Cerebellar nuclear complex (tissue), 1 donor: Measurements from ENCODE around the gene DCUN1D5.

Source experiments
- DNase-seq, 2 experiments: peaks; one replicate each; lab custom pipeline; 2025; lab: John Stamatoyannopoulos, UW

The DCUN1D5 gene

DNA sequence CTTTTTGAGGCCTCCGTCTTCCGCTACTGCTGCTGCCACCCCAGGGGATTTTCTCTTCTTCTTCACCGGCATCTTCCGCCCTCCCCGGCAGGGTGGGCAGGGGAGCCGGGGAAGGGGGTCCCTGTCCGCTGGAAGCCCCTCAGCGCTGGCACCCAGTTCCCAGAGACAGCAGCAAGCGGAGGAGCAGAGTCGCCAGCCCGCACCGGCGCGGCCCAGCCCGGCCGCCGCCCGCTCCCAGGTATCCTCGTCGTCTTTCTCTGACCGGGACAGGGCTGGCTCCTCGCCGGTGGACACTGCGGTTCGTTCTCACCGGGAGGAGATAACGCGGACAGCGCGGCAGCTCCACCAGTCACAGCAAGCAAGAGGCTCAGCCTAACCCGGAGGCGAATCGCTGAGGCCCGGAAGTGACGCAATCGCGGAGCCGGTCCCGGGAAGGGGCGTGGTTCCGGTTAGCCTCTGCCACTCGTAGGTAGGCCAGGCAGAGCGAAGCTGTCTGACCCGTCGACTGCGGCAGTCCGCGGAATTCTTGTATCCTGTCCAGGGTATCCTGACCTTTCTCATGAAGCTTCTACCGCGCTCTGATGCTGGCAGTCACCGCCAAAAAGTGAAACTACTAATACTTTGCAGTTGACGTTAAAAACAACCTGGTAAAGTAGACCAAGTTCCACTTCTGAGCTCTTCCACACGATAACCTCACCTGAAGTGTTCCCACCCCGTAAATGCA lies at the start of gene DCUN1D5:
Gene DCUN1D5 (minus strand): TSS at position 360 of the 724 bp plus-strand sequence. CDS start 288 bp downstream, at position 72.
- DNase-seq = peak; percentile 69 to 94

DNA sequence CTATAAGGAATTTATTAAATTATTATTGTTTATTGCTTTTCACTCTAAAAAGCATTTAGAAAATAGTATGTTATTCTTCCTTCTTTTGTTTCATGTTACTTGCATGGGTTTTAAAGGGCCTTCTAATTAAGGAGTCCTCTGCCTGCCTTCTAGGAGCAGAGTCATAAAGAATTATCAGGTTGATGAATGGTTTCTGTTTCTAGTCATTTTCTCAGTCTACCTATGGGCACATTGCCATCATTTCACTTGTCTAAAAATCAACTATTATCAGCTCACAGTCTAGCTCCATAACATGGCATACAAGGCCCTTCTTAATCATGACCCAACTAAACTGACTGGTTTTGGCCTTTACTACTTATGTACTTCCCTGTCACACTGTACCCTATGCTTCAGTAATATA lies 33.5 kb upstream of the DCUN1D5 start:
- no peak for DNase-seq

- DNase-seq = no peak
These were observed 22.9 kb upstream of the DCUN1D5 start for GRCh38 chr11:103114836-103115235.

DNA sequence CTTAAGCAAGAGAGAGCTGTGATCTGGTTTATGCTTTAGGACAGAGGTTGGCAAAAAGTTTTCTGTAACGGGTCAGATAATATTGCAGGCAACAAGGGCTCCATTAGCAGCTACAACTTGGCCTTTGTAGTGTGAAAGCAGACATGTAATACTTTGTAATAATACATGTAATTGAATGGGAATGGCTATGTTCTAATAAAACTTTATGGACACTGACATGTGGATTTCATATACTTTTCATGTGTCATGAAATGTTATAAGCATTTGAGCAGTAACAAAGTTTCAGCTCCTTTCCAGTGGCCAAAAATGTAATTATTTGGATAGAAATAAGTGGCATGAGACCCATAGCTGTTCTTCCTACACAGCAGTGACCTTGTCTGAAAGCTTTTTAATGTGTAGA lies 20.4 kb upstream of the DCUN1D5 start:
- DNase-seq = no peak

DNA sequence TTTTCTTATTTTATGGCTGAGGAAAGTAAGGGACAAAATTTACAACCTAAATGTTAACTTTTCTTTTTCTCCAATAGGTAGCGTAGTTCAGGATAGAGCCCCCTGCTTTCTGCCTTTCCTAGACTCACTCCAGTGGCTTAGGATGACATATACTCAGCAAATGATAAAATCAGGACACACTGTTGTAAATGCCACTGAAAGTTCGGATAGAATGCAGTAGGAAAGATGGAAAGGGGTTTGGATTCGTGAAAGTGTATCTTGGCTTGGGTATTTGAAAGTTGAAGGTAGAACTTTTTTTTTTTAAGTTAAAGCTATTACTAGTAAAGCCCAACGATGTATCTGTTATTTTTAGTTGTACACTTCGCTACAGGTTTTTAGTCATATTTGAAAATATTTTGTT lies 19.4 kb upstream of the DCUN1D5 start:
- DNase-seq = no peak

DNA sequence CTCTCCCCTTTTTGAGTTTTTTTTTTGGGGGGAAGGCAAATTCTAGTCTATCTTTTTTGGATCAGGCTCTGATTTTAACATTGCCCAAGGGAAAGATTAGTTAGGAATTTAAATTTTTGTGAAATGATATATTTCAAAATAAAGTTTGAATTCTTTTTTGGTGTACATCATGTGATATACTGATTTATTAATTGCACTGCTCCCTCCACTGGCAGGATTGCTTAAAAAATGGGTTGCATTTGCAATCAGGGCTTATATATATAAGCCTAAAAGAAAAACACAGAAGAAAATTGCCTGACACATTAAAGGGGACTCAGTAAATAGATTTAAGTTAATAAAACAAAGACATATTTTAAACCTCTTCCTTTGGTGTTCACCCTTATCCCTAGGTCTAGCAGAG lies 18.4 kb upstream of the DCUN1D5 start:
- peak in 1 of 2 experiments; percentile 1 for DNase-seq

DNA sequence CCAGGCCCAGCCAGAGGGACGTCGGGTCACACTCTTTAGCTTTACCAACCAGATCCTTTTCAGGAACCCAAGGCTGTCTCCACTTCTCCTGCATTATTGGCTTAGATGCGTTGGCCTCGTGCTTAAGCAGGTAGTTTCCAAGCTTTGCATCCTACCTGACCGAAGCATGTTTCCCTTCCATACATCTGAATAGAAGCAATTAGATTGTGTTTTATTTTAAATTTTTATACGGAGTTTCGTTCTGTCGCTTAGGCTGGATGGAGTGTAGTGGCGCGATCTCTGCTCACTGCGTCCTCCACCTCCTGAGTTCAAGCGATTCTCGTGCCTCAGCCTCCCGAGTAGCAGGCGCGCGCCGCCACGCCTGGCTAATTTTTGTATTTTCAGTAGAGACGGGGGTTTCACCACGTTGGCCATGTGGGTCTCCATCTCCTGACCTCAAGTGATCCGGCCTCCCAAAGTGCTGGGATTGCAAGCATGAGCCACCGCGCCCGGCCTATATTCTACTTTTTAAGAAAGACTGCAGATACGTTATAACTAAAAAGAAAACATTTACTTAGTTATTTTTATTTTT lies 17.9 kb upstream of the DCUN1D5 start:
- DNase-seq = no peak

DNA sequence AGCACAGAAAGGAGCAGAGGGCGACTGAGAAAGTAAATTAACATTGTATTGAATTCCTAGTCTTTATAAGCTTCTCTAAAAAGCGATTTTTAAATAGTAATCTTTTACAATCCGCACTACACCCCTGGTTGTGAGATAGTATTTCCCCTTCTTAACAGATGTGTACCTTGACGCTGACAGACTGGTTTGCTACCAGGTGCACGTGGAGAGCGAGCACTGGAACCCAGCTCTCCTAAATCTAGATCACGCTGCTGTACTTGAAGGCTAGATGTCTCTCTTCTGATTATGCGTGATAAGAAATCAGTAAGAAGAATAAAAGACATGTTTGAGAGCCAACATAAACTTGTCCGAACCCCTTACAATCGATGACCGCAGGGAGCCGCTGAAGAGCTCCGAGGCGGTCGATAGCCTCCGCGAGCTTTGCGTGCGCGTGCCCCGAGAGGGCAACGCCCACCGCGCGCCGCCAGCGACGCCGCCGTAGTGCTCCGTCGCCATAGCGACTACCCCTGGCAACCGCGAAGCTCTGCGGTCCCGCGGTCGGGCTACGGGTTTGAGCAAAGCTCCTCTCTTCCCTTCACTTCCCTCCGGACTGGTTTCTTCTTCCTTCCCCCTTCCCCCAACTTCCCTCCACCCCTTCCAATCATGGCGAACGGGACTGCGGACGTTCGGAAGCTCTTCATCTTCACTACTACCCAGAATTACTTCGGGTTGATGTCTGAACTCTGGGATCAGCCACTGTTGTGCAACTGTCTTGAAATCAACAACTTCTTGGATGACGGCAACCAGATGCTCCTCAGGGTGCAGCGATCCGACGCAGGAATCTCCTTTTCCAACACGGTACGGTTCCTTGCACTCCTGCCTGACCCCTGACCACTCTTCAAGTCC lies 17.2 kb upstream of the DCUN1D5 start, which contains the start of gene DYNC2H1:
Gene DYNC2H1 (plus strand): TSS at position 494 of the 885 bp plus-strand sequence. CDS start 149 bp downstream, at position 643.
- peak in 1 of 2 experiments; percentile 24 for DNase-seq

- no peak for DNase-seq
These were observed 5.3 kb upstream of the DCUN1D5 start for GRCh38 chr11:103097279-103097678.

DNA sequence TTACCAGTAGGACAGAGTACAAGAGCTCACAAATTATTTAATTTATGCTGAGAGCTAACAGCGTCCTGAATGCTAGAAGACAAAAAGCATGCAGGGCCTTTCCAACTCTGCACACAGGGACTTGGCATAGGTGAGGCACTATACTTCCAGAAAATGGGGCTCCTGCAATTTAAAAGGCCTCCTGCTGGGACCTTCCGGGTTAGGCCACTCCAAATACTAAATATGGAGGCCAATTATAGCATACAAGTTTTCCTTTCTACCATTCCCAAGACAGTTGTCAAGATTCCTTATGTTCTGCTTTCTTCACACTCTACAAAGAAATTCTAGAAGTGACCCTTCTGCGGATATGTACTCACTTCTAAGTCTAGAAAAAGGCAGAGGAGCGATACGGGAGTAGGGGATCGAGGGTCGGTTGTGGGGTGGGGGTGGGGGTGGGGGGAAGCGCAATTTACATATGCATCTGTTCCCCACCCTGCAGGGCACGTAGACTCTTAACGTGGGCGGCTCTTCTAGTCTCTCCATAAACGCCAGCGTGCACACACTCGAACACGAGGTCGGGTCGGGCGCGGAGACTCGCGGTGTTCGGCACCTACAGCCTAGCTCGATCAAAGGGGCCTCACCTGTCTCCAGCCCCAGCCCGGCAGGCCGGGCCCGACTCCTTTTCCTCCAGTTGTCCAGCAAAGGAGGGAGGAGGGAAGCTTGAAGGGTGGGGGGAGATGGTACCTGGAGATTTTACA lies 728 bp downstream of the DCUN1D5 start:
- DNase-seq = no peak

DNA sequence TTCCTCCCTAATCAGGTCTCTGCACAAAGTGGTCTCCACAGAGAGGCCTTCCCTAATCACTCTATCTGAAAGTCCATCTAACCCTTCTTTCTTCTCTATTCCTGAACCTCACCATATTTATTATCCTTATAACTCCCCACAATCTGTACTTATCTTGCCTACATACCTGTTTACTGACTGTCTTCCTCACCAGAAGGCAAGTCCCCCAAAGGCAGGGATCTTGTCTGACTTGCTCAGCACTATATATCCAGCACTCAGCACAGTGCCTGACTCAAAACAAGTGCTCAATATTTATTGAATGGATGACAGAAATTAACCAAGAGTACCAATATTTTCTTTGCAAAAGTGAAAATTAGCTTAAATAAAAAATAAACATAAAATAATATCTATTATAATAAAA lies 5.5 kb downstream of the DCUN1D5 start:
- DNase-seq = no peak

DNA sequence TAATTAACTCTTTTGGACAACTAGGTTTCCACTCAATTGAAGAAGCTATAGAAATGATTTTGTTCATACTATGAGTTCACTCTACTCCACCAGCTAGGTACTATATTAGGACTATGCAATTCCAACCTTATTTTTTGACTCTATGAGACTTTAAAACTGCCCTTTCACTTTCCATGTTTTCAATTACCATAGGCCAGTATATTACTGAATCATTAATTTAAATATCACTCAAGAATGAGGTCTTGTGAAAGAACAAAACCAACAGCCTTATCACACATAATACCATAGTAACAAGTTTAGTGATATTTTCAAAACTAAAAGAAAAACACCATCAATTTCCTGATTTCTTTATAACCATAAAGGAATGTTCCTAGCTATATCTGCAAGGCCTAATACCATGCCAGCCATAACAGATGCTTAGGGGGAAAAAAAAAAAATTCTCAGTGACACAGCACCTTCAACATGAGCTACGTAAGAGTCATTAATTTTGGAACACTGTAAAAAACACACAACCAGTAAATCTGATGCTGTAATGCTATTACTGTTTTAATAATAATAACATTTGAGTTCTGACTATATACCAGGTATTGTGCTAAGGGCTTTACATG lies 6.1 kb downstream of the DCUN1D5 start:
- no peak for DNase-seq

DNA sequence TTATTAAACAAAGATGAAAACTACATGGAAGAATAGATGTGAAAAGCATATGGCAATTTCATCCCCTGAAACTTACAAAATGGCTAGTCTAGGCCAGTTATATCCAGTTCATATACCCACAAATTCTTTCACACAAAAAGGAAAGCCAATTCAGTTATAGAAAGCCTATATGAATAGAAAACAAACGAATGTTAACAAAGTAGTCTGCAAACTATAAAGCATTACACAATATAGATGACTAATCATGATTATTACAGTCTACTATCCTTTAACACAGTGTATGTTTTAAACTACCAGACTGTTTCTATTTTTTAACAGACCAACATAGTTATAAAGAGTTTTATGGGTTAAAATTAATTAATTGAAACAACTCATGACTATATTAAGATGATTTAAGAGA lies 12.1 kb downstream of the DCUN1D5 start:
- no peak for DNase-seq

- DNase-seq = no peak
These were observed 13.2 kb downstream of the DCUN1D5 start for GRCh38 chr11:103078710-103079109.

GRCh38 chr11:103077554-103077953 lies 14.4 kb downstream of the DCUN1D5 start:
- DNase-seq = no peak

DNA sequence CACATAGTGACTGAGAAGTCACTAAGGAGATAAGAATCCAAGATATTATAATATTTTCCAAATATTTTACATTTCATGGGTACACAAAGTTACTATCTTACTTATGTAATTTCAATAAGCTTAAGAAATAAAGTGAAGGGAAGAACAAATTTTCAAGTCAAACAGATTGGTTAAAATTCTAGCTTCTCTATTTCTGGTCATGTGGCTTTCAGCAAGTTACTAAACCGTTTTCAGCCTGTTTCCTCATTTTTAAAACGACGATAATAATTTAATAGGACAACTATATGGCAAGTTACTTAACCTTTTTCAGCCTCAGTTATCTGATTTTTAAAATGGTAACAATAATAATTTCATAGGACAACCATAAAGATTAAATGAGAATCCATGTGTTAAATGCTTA lies 15.6 kb downstream of the DCUN1D5 start:
- DNase-seq = no peak

GRCh38 chr11:103071008-103071407 lies 21.0 kb downstream of the DCUN1D5 start:
- no peak for DNase-seq

DNA sequence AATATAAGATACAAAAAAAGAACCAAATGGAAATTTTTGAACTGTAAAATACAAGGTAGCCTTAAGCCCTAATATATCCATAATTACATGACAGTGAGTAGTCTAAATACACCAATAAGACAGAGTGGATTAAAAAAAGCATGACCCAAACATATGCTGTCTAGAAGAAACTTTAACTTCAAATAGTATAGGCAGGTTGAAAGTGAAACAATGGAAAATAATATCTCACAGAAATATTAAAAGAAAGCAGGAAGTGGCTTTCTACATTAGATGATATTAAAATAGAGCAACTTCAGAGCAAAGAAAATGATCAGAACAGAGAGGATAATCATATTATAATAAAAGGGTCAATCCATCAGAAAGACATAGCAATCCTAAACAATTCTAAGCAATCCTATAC lies 21.8 kb downstream of the DCUN1D5 start:
- DNase-seq = no peak

DNA sequence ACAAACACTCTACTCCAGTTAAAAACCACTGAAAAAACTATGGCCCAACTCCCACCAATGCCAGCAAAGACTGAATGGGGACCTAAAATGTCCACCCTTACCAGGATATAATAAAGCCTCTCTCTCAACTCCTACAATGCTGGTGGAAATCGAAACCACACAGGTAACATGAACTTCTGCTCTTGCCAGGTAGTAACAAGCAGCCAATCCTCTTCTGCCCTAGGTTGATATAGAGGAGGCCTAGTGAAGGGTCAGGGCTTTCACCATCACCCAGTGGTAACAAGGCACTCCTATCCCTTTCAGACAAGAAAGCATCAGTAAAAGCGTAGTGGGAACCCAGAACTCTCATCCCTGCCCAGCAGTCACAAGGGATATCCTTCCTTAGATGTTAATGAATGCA lies 22.6 kb downstream of the DCUN1D5 start:
- DNase-seq = no peak

- no peak for DNase-seq
These were observed 24.8 kb downstream of the DCUN1D5 start for GRCh38 chr11:103067118-103067517.

DNA sequence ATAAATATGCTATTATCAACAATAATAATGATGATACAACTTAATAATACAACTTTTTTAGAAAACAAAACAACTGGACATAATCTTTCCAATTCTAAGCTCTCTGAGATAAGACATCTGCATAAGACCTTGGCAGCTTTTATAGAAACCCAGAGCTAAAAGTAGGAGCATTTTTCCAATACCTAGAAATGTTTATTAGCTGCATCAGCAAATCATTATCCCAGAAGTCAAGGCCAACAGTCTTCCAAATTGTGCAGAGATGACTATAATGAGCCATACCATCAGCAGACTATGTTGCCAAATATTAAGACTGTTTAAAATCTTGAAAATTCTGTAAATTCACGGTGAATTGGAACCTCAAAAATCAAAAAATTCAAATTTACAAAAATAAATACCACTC lies 30.3 kb downstream of the DCUN1D5 start:
- no peak for DNase-seq
